IPS-18a (cell line): Measurements from ENCODE around the gene PTPRM.

Experiments
- H3K27ac ChIP-seq: one replicate; pipeline ENCODE4 v1.5.1; 2013; ENCODE audit warnings: low read length
- H3K27me3 ChIP-seq: one replicate; pipeline ENCODE4 v1.6.1; 2013; ENCODE audit warnings: mild to moderate bottlenecking, low read length; ENCODE audit not compliant: control insufficient read depth, insufficient read depth
- H3K36me3 ChIP-seq: one replicate; pipeline ENCODE4 v1.6.1; 2013; ENCODE audit warnings: low read depth, low read length; ENCODE audit not compliant: control insufficient read depth
- H3K4me1 ChIP-seq: one replicate; pipeline ENCODE4 v1.6.1; 2013; ENCODE audit warnings: low read depth, low read length; ENCODE audit not compliant: control insufficient read depth
- H3K4me3 ChIP-seq: one replicate; pipeline ENCODE4 v1.5.1; 2013; ENCODE audit warnings: low read length
- H3K9ac ChIP-seq: one replicate; pipeline ENCODE4 v1.6.1; 2013; ENCODE audit warnings: mild to moderate bottlenecking, low read length, moderate library complexity
- H3K9me3 ChIP-seq: one replicate; pipeline ENCODE4 v1.6.1; 2013; ENCODE audit warnings: low read depth, low read length; ENCODE audit not compliant: control insufficient read depth

The PTPRM gene

GRCh38 chr18:8373486-8373885, 806.4 kb downstream of the PTPRM start:
- H3K36me3 ChIP-seq = no peaks in the 10 kb centered on the region
- peaks cover 5% of the 10 kb centered on the region for H3K4me1 ChIP-seq
- H3K9ac ChIP-seq = no peak overlapping the region
- no peak overlapping the region for H3K27ac ChIP-seq
- H3K27me3 ChIP-seq = no peaks in the 10 kb centered on the region
- H3K9me3 ChIP-seq = no peaks in the 10 kb centered on the region
- no peak overlapping the region for H3K4me3 ChIP-seq

- no peaks in the 10 kb centered on the region for H3K27me3 ChIP-seq
- H3K27ac ChIP-seq = no peak overlapping the region
- no peaks in the 10 kb centered on the region for H3K9me3 ChIP-seq
- no peak overlapping the region for H3K9ac ChIP-seq
- H3K36me3 ChIP-seq = no peaks in the 10 kb centered on the region
- no peaks in the 10 kb centered on the region for H3K4me1 ChIP-seq
- H3K4me3 ChIP-seq = no peak overlapping the region
These were observed 807.6 kb downstream of the PTPRM start for GRCh38 chr18:8374676-8375075.

- Histone ChIP-seq H3K27ac (no peak overlapping the region), H3K27me3 (no peaks in the 10 kb centered on the region), H3K36me3 (no peaks in the 10 kb centered on the region), H3K4me1 (no peaks in the 10 kb centered on the region), H3K9ac (no peak overlapping the region), H3K9me3 (no peaks in the 10 kb centered on the region), H3K4me3 (no peak overlapping the region)
These were observed 808.1 kb downstream of the PTPRM start for GRCh38 chr18:8375249-8375648.

- no peaks in the 10 kb centered on the region for H3K27me3 ChIP-seq
- H3K4me3 ChIP-seq = no peak overlapping the region
- no peak overlapping the region for H3K9ac ChIP-seq
- no peaks in the 10 kb centered on the region for H3K9me3 ChIP-seq
- H3K4me1 ChIP-seq = no peaks in the 10 kb centered on the region
- no peaks in the 10 kb centered on the region for H3K36me3 ChIP-seq
- no peak overlapping the region for H3K27ac ChIP-seq
These were observed 809.0 kb downstream of the PTPRM start for GRCh38 chr18:8376113-8376512.

GRCh38 chr18:8379187-8379941, 812.2 kb downstream of the PTPRM start:
- no peak overlapping the region for H3K9ac ChIP-seq
- no peaks in the 10 kb centered on the region for H3K27me3 ChIP-seq
- no peaks in the 10 kb centered on the region for H3K9me3 ChIP-seq
- no peak overlapping the region for H3K27ac ChIP-seq
- H3K4me1 ChIP-seq = no peaks in the 10 kb centered on the region
- H3K36me3 ChIP-seq = no peaks in the 10 kb centered on the region
- no peak overlapping the region for H3K4me3 ChIP-seq

GRCh38 chr18:8380006-8380405, 812.9 kb downstream of the PTPRM start:
- Histone ChIP-seq H3K36me3 (no peaks in the 10 kb centered on the region), H3K9ac (no peak overlapping the region), H3K4me1 (no peaks in the 10 kb centered on the region), H3K27ac (no peak overlapping the region), H3K4me3 (no peak overlapping the region), H3K9me3 (no peaks in the 10 kb centered on the region), H3K27me3 (no peaks in the 10 kb centered on the region)

GRCh38 chr18:8380926-8381325, 813.8 kb downstream of the PTPRM start:
- no peaks in the 10 kb centered on the region for H3K9me3 ChIP-seq
- no peak overlapping the region for H3K9ac ChIP-seq
- H3K27ac ChIP-seq = no peak overlapping the region
- H3K27me3 ChIP-seq = no peaks in the 10 kb centered on the region
- H3K4me1 ChIP-seq = no peaks in the 10 kb centered on the region
- no peaks in the 10 kb centered on the region for H3K36me3 ChIP-seq
- no peak overlapping the region for H3K4me3 ChIP-seq

GRCh38 chr18:8381821-8382459, 814.8 kb downstream of the PTPRM start:
- no peaks in the 10 kb centered on the region for H3K9me3 ChIP-seq
- no peak overlapping the region for H3K4me3 ChIP-seq
- H3K36me3 ChIP-seq = no peaks in the 10 kb centered on the region
- H3K27me3 ChIP-seq = no peaks in the 10 kb centered on the region
- H3K9ac ChIP-seq = no peak overlapping the region
- no peak overlapping the region for H3K27ac ChIP-seq
- no peaks in the 10 kb centered on the region for H3K4me1 ChIP-seq

GRCh38 chr18:8385400-8385799, 818.3 kb downstream of the PTPRM start:
- no peaks in the 10 kb centered on the region for H3K9me3 ChIP-seq
- H3K4me3 ChIP-seq = no peak overlapping the region
- no peaks in the 10 kb centered on the region for H3K36me3 ChIP-seq
- no peak overlapping the region for H3K9ac ChIP-seq
- no peaks in the 10 kb centered on the region for H3K27me3 ChIP-seq
- no peaks in the 10 kb centered on the region for H3K4me1 ChIP-seq
- no peak overlapping the region for H3K27ac ChIP-seq

- Histone ChIP-seq H3K27me3 (no peaks in the 10 kb centered on the region), H3K36me3 (no peaks in the 10 kb centered on the region), H3K4me1 (no peaks in the 10 kb centered on the region), H3K4me3 (no peak overlapping the region), H3K27ac (no peak overlapping the region), H3K9me3 (no peaks in the 10 kb centered on the region), H3K9ac (no peak overlapping the region)
These were observed 819.7 kb downstream of the PTPRM start for GRCh38 chr18:8386669-8387380.

GRCh38 chr18:8389391-8390340, 822.5 kb downstream of the PTPRM start:
- no peak overlapping the region for H3K4me3 ChIP-seq
- no peak overlapping the region for H3K9ac ChIP-seq
- no peak overlapping the region for H3K27ac ChIP-seq
- H3K27me3 ChIP-seq = no peaks in the 10 kb centered on the region
- H3K36me3 ChIP-seq = no peaks in the 10 kb centered on the region
- H3K4me1 ChIP-seq = peaks cover 4% of the 10 kb centered on the region
- H3K9me3 ChIP-seq = no peaks in the 10 kb centered on the region
